Esophagus squamous epithelium (tissue), 5 donors: ENCODE data around the gene DUSP19. TPM values are rescaled to one million over a fixed set of nuclear protein-coding genes. Genes with fewer than 3 reads are reported as not detected.

Source experiments
- DNase-seq: peaks from one replicate; lab custom pipeline; 2025; lab: John Stamatoyannopoulos, UW
- H3K27ac ChIP-seq, 4 donors: fragments of 200-600 bp; sonication (generic); one replicate each; pipeline ENCODE4 v1.5.1; 2016 to 2019; ENCODE audit warnings: mild to moderate bottlenecking in 1 of 4
- H3K27me3 ChIP-seq, 4 donors: fragments of 200-600 bp; sonication (generic); 1 replicate in 3 of 4; 2 replicates in 1 of 4; pipeline versions ENCODE4 v1.5.1 to v1.6.0; 2017 to 2021; ENCODE audit warnings: antibody characterized with exemption in 1 of 4
- H3K36me3 ChIP-seq, 3 donors: fragments of 200-600 bp; sonication (generic); one replicate each; pipeline ENCODE4 v1.5.1; 2016 to 2019
- H3K4me1 ChIP-seq, 3 donors: fragments of 200-600 bp; sonication (generic); one replicate each; pipeline ENCODE4 v1.5.1; 2017 to 2019
- H3K4me3 ChIP-seq, 4 donors: fragments of 200-600 bp; sonication (generic); 1 replicate in 3 of 4; 2 replicates in 1 of 4; pipeline ENCODE4 v1.5.1; 2016 to 2019; ENCODE audit warnings: mild to moderate bottlenecking in 2 of 4, moderate library complexity in 1 of 4
- H3K9me3 ChIP-seq, 3 donors: fragments of 200-600 bp; sonication (generic); one replicate each; pipeline ENCODE4 v1.5.1; 2016 to 2019
- CTCF ChIP-seq, 6 experiments: fragments of 450-650 bp in 4 of 6; fragments of 200-600 bp in 2 of 6; sonication (generic) in 2 of 6; IDR thresholded peaks; one replicate each; pipeline ENCODE4 v1.5.1; 2016 to 2019; ENCODE audit warnings: antibody characterized with exemption in 6 of 6, mild to moderate bottlenecking in 4 of 6, moderate library complexity in 4 of 6
- POLR2A ChIP-seq, 4 donors: fragments of 450-650 bp; IDR thresholded peaks; one replicate each; pipeline ENCODE4 v1.6.1; 2017; ENCODE audit warnings: antibody characterized with exemption in 4 of 4, mild to moderate bottlenecking in 4 of 4, moderate library complexity in 3 of 4
- WGBS, 2 donors: methylation state at CpG; one replicate each; pipeline ENCODE4 v1.1.5; 2018; 5-methylcytosine and 5-hydroxymethylcytosine counted together
- intact Hi-C: fragments of 100-400 bp; cut with DNase I; formaldehyde crosslinking; loops from one replicate; pipeline ENCODE4 v1.15.0; 2022
- total RNA-seq, 4 donors: library from RNA; depleted of rRNA; stranded (reverse); fragments of >200 nt; gene quantifications; one replicate each; pipeline ENCODE4 v1.1.0, GENCODE V29; 2016
- donor health status: DM: yes; HTN: yes; CAD: no.

DUSP19 gene
- total RNA-seq, 4 donors from 2014 or later = 0.27 to 1.5 (median 0.86) TPM

GRCh38 chr2:183069174-183069573, 9.4 kb upstream of the DUSP19 start:
- no peaks in the 10 kb centered on the region for H3K4me1 ChIP-seq
- no peak overlapping the region for H3K27ac ChIP-seq
- intact Hi-C loops = no loop called here
- no peak for DNase-seq
- TF ChIP-seq POLR2A (IDR thresholded peaks at IDR 0.05) = no peak
- no peak for TF ChIP-seq CTCF (IDR thresholded peaks at IDR 0.05)
- H3K27me3 ChIP-seq = peaks cover 0 to 10% (median 0%) of the 10 kb centered on the region in 4 donors
- 71 to 80% methylated on average over 1 of the region's 2 CpGs for WGBS, 2 donors
- H3K4me3 ChIP-seq = no peak overlapping the region
- H3K36me3 ChIP-seq = no peaks in the 10 kb centered on the region
- H3K9me3 ChIP-seq = no peaks in the 10 kb centered on the region

GRCh38 chr2:183070942-183071844, 7.4 kb upstream of the DUSP19 start:
- WGBS, 2 donors = 68 to 86% methylated on average over 15 to 26 of the region's 34 CpGs
- no peak overlapping the region for H3K27ac ChIP-seq

DNA sequence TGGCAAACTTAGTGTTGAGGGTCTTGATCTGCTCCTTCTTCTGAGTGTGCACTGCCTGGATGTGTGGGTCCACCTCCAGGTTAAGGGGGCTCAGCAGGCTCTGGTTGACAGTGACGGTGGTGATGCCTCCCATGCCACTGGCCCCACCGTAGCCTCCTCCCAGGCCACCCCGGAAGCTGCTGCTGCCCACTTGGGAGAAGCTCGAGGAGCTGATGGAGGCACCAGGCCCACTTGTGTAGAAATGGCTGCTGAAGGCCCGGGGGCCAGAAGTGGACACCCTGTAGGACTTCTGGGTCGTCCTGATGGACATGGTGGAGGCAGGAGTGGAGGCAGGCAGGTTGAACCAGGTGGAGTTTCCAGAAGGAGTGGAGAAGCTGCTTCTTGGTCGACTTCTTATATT, 6.4 kb upstream of the DUSP19 start:
- no peaks in the 10 kb centered on the region for H3K9me3 ChIP-seq
- no peak overlapping the region for H3K27ac ChIP-seq
- H3K36me3 ChIP-seq = no peaks in the 10 kb centered on the region
- intact Hi-C loops = no loop called here
- WGBS, 2 donors = 83 to 85% methylated on average over 5 to 6 of the region's 7 CpGs
- no peak for DNase-seq
- peaks cover 0 to 10% (median 0%) of the 10 kb centered on the region in 4 donors for H3K27me3 ChIP-seq
- H3K4me3 ChIP-seq = no peak overlapping the region
- TF ChIP-seq POLR2A (IDR thresholded peaks at IDR 0.05) (no peak), CTCF (IDR thresholded peaks at IDR 0.05) (no peak)
- H3K4me1 ChIP-seq = no peaks in the 10 kb centered on the region

More at GRCh38 chr2:183070942-183071844, 7.4 kb upstream of the DUSP19 start:
- peaks cover 0 to 10% (median 0%) of the 10 kb centered on the region in 4 donors for H3K27me3 ChIP-seq
- DNase-seq = no peak
- intact Hi-C loops = no loop called here
- no peaks in the 10 kb centered on the region for H3K4me1 ChIP-seq
- no peaks in the 10 kb centered on the region for H3K9me3 ChIP-seq
- H3K36me3 ChIP-seq = no peaks in the 10 kb centered on the region
- H3K4me3 ChIP-seq = no peak overlapping the region
- TF ChIP-seq CTCF (IDR thresholded peaks at IDR 0.05) (peak in 2 of 6 experiments; percentile 5 to 40), POLR2A (IDR thresholded peaks at IDR 0.05) (no peak)

DNA sequence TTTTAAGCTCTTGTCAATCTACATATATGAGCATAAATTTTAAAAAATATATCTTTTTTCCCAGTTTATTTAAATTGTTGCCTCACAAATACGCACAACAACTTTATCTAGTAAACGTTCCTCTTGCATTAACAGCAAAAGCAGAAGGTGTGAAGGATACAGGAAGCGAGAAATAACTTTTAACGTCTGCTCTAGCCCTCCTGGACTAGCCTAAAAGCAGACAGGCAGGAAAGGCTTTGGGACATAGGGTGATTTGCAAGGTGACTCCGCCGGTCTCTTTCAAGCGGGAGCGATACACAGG, 434 bp upstream of the DUSP19 start:
- Histone ChIP-seq H3K27me3 (no peaks in the 10 kb centered on the region), H3K36me3 (no peaks in the 10 kb centered on the region), H3K4me3 (peak overlapping the region; percentile 38 to 80 (median 58)), H3K9me3 (no peaks in the 10 kb centered on the region), H3K4me1 (peaks cover 0 to 25% (median 4%) of the 10 kb centered on the region in 3 donors), H3K27ac (peak overlapping the region; percentile 64 to 89 (median 86))
- DNase-seq = no peak
- TF ChIP-seq CTCF (IDR thresholded peaks at IDR 0.05) = no peak
- no peak for TF ChIP-seq POLR2A (IDR thresholded peaks at IDR 0.05)
- intact Hi-C loops = no loop called here
- 2 to 5% methylated on average over 8 of the region's 8 CpGs for WGBS, 2 donors

DNA sequence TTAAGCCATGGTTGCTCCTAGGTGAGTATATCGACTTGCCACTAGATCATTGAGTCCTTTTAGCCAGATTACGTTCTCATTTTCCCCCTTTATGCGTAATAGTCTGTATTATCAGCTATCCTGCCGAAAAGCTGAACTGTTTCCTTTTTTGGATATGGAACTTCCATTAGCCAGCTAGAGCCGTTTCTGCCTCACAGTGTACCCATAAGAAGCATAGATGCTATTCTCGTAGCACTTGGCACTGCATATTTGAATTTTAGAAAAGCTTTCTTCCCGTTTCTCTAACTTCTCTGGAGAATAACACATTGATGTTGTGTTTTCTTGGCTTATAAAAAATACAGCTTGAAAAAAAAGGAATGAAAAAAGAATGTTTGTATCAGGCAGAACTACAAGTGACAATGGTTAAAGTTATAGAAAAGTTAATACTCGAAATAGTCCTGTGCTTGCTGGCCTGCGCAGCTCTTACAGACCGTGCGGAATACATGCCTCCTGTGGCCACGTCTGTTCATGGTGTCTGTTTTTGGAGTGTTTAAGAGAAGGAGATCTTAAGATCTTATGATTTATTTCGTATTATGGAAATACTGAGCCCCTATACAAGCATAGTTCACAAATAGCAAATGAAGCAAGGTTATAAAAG, 710 bp downstream of the DUSP19 start:
- peaks cover 0 to 25% (median 4%) of the 10 kb centered on the region in 3 donors for H3K4me1 ChIP-seq
- peak overlapping the region; percentile 38 to 80 (median 58) for H3K4me3 ChIP-seq
- H3K27me3 ChIP-seq = no peaks in the 10 kb centered on the region
- TF ChIP-seq CTCF (IDR thresholded peaks at IDR 0.05) (no peak), POLR2A (IDR thresholded peaks at IDR 0.05) (no peak)
- no peak for DNase-seq
- no peaks in the 10 kb centered on the region for H3K9me3 ChIP-seq
- H3K27ac ChIP-seq = peak overlapping the region; percentile 64 to 89 (median 86)
- H3K36me3 ChIP-seq = no peaks in the 10 kb centered on the region
- intact Hi-C loops = no loop called here
- 15 to 19% methylated on average over 13 of the region's 13 CpGs for WGBS, 2 donors
